HepG2 (cell line): ENCODE results near the gene C12orf56.

Experiments used
- CBX5 ChIP-seq: sonication (generic); formaldehyde crosslinking; IDR thresholded peaks from 2 replicates; pipeline ENCODE4 v1.4.0; 2020; ENCODE audit warnings: missing genetic modification reagents, borderline replicate concordance
- EP300 ChIP-seq, 3 experiments: sonication (generic) in 1 of 3; formaldehyde crosslinking in 1 of 3; IDR thresholded peaks; 2 replicates each; pipeline versions ENCODE4 v1.5.1 to v1.6.1; 2011 to 2020; ENCODE audit warnings: low read depth in 2 of 3, low read length in 2 of 3, borderline replicate concordance in 1 of 3, improper control_type of control experiment in 1 of 3, mild to moderate bottlenecking in 1 of 3, missing genetic modification reagents in 1 of 3, moderate library complexity in 1 of 3
- HDAC6 ChIP-seq: fragments of 200-600 bp; sonication (generic); IDR thresholded peaks from 2 replicates; pipeline ENCODE4 v1.7.0; 2017; ENCODE audit warnings: mild to moderate bottlenecking, antibody characterized with exemption, low read length, low read depth
- TAF1 ChIP-seq: sonication (generic); formaldehyde crosslinking; IDR thresholded peaks from 2 replicates; pipeline ENCODE4 v1.4.0; 2020; ENCODE audit warnings: missing genetic modification reagents
- ZNF3 ChIP-seq: IDR thresholded peaks from 2 replicates; pipeline ENCODE4 v1.7.0; 2017; ENCODE audit warnings: inconsistent platforms
- ZNF549 ChIP-seq: sonication (generic); formaldehyde crosslinking; IDR thresholded peaks from 2 replicates; pipeline ENCODE4 v1.5.0; 2020; ENCODE audit warnings: missing genetic modification reagents
- TF ChIP-seq, protein P1 (sequence below): sonication (generic); formaldehyde crosslinking; IDR thresholded peaks from 2 replicates; pipeline ENCODE4 v1.4.0; 2020; ENCODE audit warnings: missing genetic modification reagents
- TF ChIP-seq, protein P2 (sequence below): sonication (generic); formaldehyde crosslinking; IDR thresholded peaks from 2 replicates; pipeline ENCODE4 v1.5.0; 2020; ENCODE audit warnings: mild to moderate bottlenecking, missing genetic modification reagents, moderate library complexity
- TF ChIP-seq, protein P3 (sequence below): sonication (generic); formaldehyde crosslinking; IDR thresholded peaks from 2 replicates; pipeline ENCODE4 v1.5.0; 2020; ENCODE audit warnings: missing genetic modification reagents
- TF ChIP-seq, protein P4 (sequence below): sonication (generic); formaldehyde crosslinking; IDR thresholded peaks from 2 replicates; pipeline ENCODE4 v1.8.0; 2022; ENCODE audit warnings: missing genetic modification reagents, mild to moderate bottlenecking, borderline replicate concordance
- TF ChIP-seq, protein P5 (sequence below): sonication (generic); formaldehyde crosslinking; IDR thresholded peaks from 2 replicates; pipeline ENCODE4 v1.4.0; 2020; ENCODE audit warnings: missing genetic modification reagents

DNA sequence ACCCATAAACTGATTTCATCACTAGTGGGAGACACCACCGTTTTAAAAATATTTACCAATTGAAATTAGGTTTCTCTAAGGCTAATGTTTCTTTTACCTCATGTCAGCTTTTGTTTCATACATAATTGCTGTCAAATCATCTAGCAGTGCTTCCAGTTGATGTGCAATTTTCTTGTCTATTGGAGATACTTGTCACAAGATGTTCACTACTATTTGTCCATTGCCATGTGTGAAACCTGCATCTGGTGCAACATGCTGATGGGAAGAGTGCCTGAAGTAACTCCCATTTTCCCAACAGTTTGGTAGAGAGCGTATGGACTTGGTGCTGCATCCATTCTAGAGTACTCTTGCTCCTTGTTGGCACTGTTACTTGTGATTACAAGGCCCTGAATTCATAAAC lies 23.3 kb upstream of the C12orf56 start:
- TF ChIP-seq ZNF3 (CRISPR knock-in tag): no peak
- no peak for TF ChIP-seq ZNF549
- TF ChIP-seq TAF1 (CRISPR knock-in tag): no peak
- TF ChIP-seq, protein P1, sequence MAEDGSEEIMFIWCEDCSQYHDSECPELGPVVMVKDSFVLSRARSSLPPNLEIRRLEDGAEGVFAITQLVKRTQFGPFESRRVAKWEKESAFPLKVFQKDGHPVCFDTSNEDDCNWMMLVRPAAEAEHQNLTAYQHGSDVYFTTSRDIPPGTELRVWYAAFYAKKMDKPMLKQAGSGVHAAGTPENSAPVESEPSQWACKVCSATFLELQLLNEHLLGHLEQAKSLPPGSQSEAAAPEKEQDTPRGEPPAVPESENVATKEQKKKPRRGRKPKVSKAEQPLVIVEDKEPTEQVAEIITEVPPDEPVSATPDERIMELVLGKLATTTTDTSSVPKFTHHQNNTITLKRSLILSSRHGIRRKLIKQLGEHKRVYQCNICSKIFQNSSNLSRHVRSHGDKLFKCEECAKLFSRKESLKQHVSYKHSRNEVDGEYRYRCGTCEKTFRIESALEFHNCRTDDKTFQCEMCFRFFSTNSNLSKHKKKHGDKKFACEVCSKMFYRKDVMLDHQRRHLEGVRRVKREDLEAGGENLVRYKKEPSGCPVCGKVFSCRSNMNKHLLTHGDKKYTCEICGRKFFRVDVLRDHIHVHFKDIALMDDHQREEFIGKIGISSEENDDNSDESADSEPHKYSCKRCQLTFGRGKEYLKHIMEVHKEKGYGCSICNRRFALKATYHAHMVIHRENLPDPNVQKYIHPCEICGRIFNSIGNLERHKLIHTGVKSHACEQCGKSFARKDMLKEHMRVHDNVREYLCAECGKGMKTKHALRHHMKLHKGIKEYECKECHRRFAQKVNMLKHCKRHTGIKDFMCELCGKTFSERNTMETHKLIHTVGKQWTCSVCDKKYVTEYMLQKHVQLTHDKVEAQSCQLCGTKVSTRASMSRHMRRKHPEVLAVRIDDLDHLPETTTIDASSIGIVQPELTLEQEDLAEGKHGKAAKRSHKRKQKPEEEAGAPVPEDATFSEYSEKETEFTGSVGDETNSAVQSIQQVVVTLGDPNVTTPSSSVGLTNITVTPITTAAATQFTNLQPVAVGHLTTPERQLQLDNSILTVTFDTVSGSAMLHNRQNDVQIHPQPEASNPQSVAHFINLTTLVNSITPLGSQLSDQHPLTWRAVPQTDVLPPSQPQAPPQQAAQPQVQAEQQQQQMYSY (CRISPR knock-in tag): no peak
- TF ChIP-seq CBX5 (CRISPR knock-in tag): no peak
- TF ChIP-seq, protein P2, sequence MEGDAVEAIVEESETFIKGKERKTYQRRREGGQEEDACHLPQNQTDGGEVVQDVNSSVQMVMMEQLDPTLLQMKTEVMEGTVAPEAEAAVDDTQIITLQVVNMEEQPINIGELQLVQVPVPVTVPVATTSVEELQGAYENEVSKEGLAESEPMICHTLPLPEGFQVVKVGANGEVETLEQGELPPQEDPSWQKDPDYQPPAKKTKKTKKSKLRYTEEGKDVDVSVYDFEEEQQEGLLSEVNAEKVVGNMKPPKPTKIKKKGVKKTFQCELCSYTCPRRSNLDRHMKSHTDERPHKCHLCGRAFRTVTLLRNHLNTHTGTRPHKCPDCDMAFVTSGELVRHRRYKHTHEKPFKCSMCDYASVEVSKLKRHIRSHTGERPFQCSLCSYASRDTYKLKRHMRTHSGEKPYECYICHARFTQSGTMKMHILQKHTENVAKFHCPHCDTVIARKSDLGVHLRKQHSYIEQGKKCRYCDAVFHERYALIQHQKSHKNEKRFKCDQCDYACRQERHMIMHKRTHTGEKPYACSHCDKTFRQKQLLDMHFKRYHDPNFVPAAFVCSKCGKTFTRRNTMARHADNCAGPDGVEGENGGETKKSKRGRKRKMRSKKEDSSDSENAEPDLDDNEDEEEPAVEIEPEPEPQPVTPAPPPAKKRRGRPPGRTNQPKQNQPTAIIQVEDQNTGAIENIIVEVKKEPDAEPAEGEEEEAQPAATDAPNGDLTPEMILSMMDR (CRISPR knock-in tag): no peak
- TF ChIP-seq, protein P3, sequence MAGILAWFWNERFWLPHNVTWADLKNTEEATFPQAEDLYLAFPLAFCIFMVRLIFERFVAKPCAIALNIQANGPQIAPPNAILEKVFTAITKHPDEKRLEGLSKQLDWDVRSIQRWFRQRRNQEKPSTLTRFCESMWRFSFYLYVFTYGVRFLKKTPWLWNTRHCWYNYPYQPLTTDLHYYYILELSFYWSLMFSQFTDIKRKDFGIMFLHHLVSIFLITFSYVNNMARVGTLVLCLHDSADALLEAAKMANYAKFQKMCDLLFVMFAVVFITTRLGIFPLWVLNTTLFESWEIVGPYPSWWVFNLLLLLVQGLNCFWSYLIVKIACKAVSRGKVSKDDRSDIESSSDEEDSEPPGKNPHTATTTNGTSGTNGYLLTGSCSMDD (CRISPR knock-in tag): no peak
- TF ChIP-seq, protein P4, sequence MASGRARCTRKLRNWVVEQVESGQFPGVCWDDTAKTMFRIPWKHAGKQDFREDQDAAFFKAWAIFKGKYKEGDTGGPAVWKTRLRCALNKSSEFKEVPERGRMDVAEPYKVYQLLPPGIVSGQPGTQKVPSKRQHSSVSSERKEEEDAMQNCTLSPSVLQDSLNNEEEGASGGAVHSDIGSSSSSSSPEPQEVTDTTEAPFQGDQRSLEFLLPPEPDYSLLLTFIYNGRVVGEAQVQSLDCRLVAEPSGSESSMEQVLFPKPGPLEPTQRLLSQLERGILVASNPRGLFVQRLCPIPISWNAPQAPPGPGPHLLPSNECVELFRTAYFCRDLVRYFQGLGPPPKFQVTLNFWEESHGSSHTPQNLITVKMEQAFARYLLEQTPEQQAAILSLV (CRISPR knock-in tag): no peak
- TF ChIP-seq EP300 (IDR thresholded peaks at IDR 0.05; ENCODE audit: low read depth in 2 of 2, low read length in 2 of 2): no peak
- TF ChIP-seq EP300 (CRISPR knock-in tag; IDR thresholded peaks at IDR 0.05; ENCODE audit: borderline replicate concordance): no peak
- no peak for TF ChIP-seq HDAC6
- TF ChIP-seq, protein P5, sequence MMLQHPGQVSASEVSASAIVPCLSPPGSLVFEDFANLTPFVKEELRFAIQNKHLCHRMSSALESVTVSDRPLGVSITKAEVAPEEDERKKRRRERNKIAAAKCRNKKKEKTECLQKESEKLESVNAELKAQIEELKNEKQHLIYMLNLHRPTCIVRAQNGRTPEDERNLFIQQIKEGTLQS: no peak
